Activated naive CD4-positive, alpha-beta T cell treated with anti-CD3 and anti-CD28 coated beads for 36 hours (primary cell): Measurements from ENCODE around the gene APLP2. TPM values are rescaled to one million over a fixed set of nuclear protein-coding genes. Genes with fewer than 3 reads are reported as not detected.
"Not testable (repeated sequence)": the region's sequence is repeated elsewhere in the genome, so short reads cannot be mapped to it uniquely, and the experiment has no call there.

Source experiments
- CTCF ChIA-PET: fragments of 350-600 bp; sonication (Branson Sonifier 250); formaldehyde crosslinking; loops from one replicate; lab custom pipeline; 2021; ENCODE audit warnings: antibody characterized with exemption; lab: Charles Lee
- DNase-seq: peaks from one replicate; pipeline ENCODE4 v3.0.0-alpha.2; 2020
- H3K27ac Mint-ChIP-seq: one replicate; pipeline ENCODE4 v1.8.0; 2021; ENCODE audit warnings: mild to moderate bottlenecking, mixed read lengths
- H3K27me3 Mint-ChIP-seq: one replicate; pipeline ENCODE4 v1.8.0; 2021; ENCODE audit warnings: low read depth, mixed read lengths
- H3K36me3 Mint-ChIP-seq: one replicate; pipeline ENCODE4 v1.8.0; 2021; ENCODE audit warnings: low read depth, mixed read lengths
- H3K4me1 Mint-ChIP-seq: one replicate; pipeline ENCODE4 v1.8.0; 2021; ENCODE audit warnings: low read depth, mixed read lengths
- H3K4me3 Mint-ChIP-seq: one replicate; pipeline ENCODE4 v1.8.0; 2021; ENCODE audit warnings: mild to moderate bottlenecking, moderate library complexity, mixed read lengths
- H3K9me3 Mint-ChIP-seq: one replicate; pipeline ENCODE4 v1.8.0; 2021; ENCODE audit warnings: mixed read lengths
- intact Hi-C: fragments of 100-400 bp; cut with micrococcal nuclease; formaldehyde crosslinking; loops from one replicate; pipeline ENCODE4 v1.15.1; 2023
- total RNA-seq, 2 experiments: library from RNA; stranded (reverse); gene quantifications; one replicate each; pipeline ENCODE4 v1.2.3, GENCODE V29; 2021

The APLP2 gene
- total RNA-seq, 2 experiments from 2014 or later, result 38.4 to 43.5 TPM

- H3K27me3 Mint-ChIP-seq, result no peaks in the 10 kb centered on the region
- no peaks in the 10 kb centered on the region for H3K9me3 Mint-ChIP-seq
- CTCF ChIA-PET, result interaction anchor here (0.6 kb wide), 1 partner anchor 76 kb away, joined by 6 read pairs; no protein-coding TSS in a partner anchor
- intact Hi-C loops, result no loop called here
- no peak for DNase-seq
- H3K36me3 Mint-ChIP-seq, result no peaks in the 10 kb centered on the region
- H3K27ac Mint-ChIP-seq, result no peak overlapping the region
- H3K4me3 Mint-ChIP-seq, result no peak overlapping the region
- H3K4me1 Mint-ChIP-seq, result no peaks in the 10 kb centered on the region
Measured at GRCh38 chr11:130095326-130095725, 25.6 kb downstream of the APLP2 start.

GRCh38 chr11:130096042-130096441 is 26.3 kb downstream of the APLP2 start:
- no peak for DNase-seq
- H3K36me3 Mint-ChIP-seq, result no peaks in the 10 kb centered on the region
- H3K4me1 Mint-ChIP-seq, result no peaks in the 10 kb centered on the region
- H3K27me3 Mint-ChIP-seq, result no peaks in the 10 kb centered on the region
- CTCF ChIA-PET, result no interaction called here
- no peak overlapping the region for H3K4me3 Mint-ChIP-seq
- no peaks in the 10 kb centered on the region for H3K9me3 Mint-ChIP-seq
- intact Hi-C loops, result no loop called here
- no peak overlapping the region for H3K27ac Mint-ChIP-seq

- Mint-ChIP-seq H3K4me1 (no peaks in the 10 kb centered on the region), H3K9me3 (no peaks in the 10 kb centered on the region), H3K27me3 (no peaks in the 10 kb centered on the region), H3K36me3 (no peaks in the 10 kb centered on the region), H3K4me3 (no peak overlapping the region), H3K27ac (no peak overlapping the region)
- DNase-seq, result no peak
- intact Hi-C loops, result no loop called here
- CTCF ChIA-PET, result no interaction called here
Measured at GRCh38 chr11:130096823-130097222, 27.1 kb downstream of the APLP2 start.

GRCh38 chr11:130097285-130097684 is 27.6 kb downstream of the APLP2 start:
- Mint-ChIP-seq H3K36me3 (no peaks in the 10 kb centered on the region), H3K4me3 (no peak overlapping the region), H3K27ac (no peak overlapping the region), H3K27me3 (no peaks in the 10 kb centered on the region), H3K4me1 (no peaks in the 10 kb centered on the region), H3K9me3 (no peaks in the 10 kb centered on the region)
- intact Hi-C loops, result no loop called here
- CTCF ChIA-PET, result no interaction called here
- no peak for DNase-seq

- H3K4me3 Mint-ChIP-seq, result no peak overlapping the region
- no peaks in the 10 kb centered on the region for H3K9me3 Mint-ChIP-seq
- H3K27ac Mint-ChIP-seq, result no peak overlapping the region
- DNase-seq, result no peak
- no peaks in the 10 kb centered on the region for H3K36me3 Mint-ChIP-seq
- intact Hi-C loops, result no loop called here
- H3K27me3 Mint-ChIP-seq, result no peaks in the 10 kb centered on the region
- peaks cover 2% of the 10 kb centered on the region for H3K4me1 Mint-ChIP-seq
- CTCF ChIA-PET, result no interaction called here
Measured at GRCh38 chr11:130099356-130099755, 29.7 kb downstream of the APLP2 start.

- intact Hi-C loops, result no loop called here
- peaks cover 2% of the 10 kb centered on the region for H3K4me1 Mint-ChIP-seq
- no peaks in the 10 kb centered on the region for H3K27me3 Mint-ChIP-seq
- H3K36me3 Mint-ChIP-seq, result no peaks in the 10 kb centered on the region
- CTCF ChIA-PET, result interaction anchor here (0.8 kb wide), 1 partner anchor 17 kb away, joined by 5 read pairs; no protein-coding TSS in a partner anchor
- DNase-seq, result no peak
- H3K9me3 Mint-ChIP-seq, result no peaks in the 10 kb centered on the region
- no peak overlapping the region for H3K27ac Mint-ChIP-seq
- no peak overlapping the region for H3K4me3 Mint-ChIP-seq
Measured at GRCh38 chr11:130100381-130101095, 30.8 kb downstream of the APLP2 start.

GRCh38 chr11:130101661-130102060 is 32.0 kb downstream of the APLP2 start:
- Mint-ChIP-seq H3K27ac (no peak overlapping the region), H3K4me1 (peaks cover 2% of the 10 kb centered on the region), H3K9me3 (no peaks in the 10 kb centered on the region), H3K36me3 (no peaks in the 10 kb centered on the region), H3K4me3 (no peak overlapping the region), H3K27me3 (no peaks in the 10 kb centered on the region)
- CTCF ChIA-PET, result interaction anchor here (0.8 kb wide), 1 partner anchor 16 kb away, joined by 5 read pairs; no protein-coding TSS in a partner anchor
- intact Hi-C loops, result no loop called here
- DNase-seq, result no peak

GRCh38 chr11:130102301-130103249 is 32.9 kb downstream of the APLP2 start:
- Mint-ChIP-seq H3K27me3 (no peaks in the 10 kb centered on the region), H3K36me3 (peaks cover 7% of the 10 kb centered on the region), H3K4me1 (peaks cover 2% of the 10 kb centered on the region), H3K9me3 (no peaks in the 10 kb centered on the region), H3K27ac (no peak overlapping the region), H3K4me3 (no peak overlapping the region)
- intact Hi-C loops, result no loop called here
- CTCF ChIA-PET, result no interaction called here
- DNase-seq, result no peak

- Mint-ChIP-seq H3K9me3 (no peaks in the 10 kb centered on the region), H3K27me3 (no peaks in the 10 kb centered on the region), H3K36me3 (peaks cover 8% of the 10 kb centered on the region), H3K27ac (no peak overlapping the region), H3K4me3 (no peak overlapping the region), H3K4me1 (peaks cover 2% of the 10 kb centered on the region)
- CTCF ChIA-PET, result no interaction called here
- intact Hi-C loops, result no loop called here
- no peak for DNase-seq
Measured at GRCh38 chr11:130103296-130103814, 33.7 kb downstream of the APLP2 start.

GRCh38 chr11:130106381-130106780 is 36.7 kb downstream of the APLP2 start:
- Mint-ChIP-seq H3K36me3 (peaks cover 16% of the 10 kb centered on the region), H3K9me3 (no peaks in the 10 kb centered on the region), H3K27me3 (no peaks in the 10 kb centered on the region), H3K4me1 (peaks cover 2% of the 10 kb centered on the region), H3K27ac (no peak overlapping the region), H3K4me3 (no peak overlapping the region)
- CTCF ChIA-PET, result interaction anchor here (1.2 kb wide), 1 partner anchor 35 kb away, joined by 4 read pairs; no protein-coding TSS in a partner anchor
- intact Hi-C loops, result no loop called here
- DNase-seq, result no peak

GRCh38 chr11:130108671-130109070 is 39.0 kb downstream of the APLP2 start:
- H3K27me3 Mint-ChIP-seq, H3K4me3 Mint-ChIP-seq, intact Hi-C loops, CTCF ChIA-PET, H3K9me3 Mint-ChIP-seq, H3K27ac Mint-ChIP-seq, H3K4me1 Mint-ChIP-seq, DNase-seq: not testable (repeated sequence)
- H3K36me3 Mint-ChIP-seq, result peaks cover 23% of the 10 kb centered on the region

- H3K4me1 Mint-ChIP-seq, result no peaks in the 10 kb centered on the region
- intact Hi-C loops, result no loop called here
Measured at GRCh38 chr11:130109386-130109785, 39.7 kb downstream of the APLP2 start.

More at GRCh38 chr11:130109386-130109785, 39.7 kb downstream of the APLP2 start:
- no peaks in the 10 kb centered on the region for H3K27me3 Mint-ChIP-seq
- H3K36me3 Mint-ChIP-seq, result peaks cover 24% of the 10 kb centered on the region
- DNase-seq, result no peak
- no peak overlapping the region for H3K4me3 Mint-ChIP-seq
- no peaks in the 10 kb centered on the region for H3K9me3 Mint-ChIP-seq
- CTCF ChIA-PET, result no interaction called here
- no peak overlapping the region for H3K27ac Mint-ChIP-seq
